HG02840 (cell line): Measurements from ENCODE around the gene AGR3.
"Not testable (repeated sequence)": the region's sequence is repeated elsewhere in the genome, so short reads cannot be mapped to it uniquely, and the experiment has no call there.

Experiments used
- ATAC-seq: cut with Tn5 transposase; IDR thresholded peaks from one replicate; pipeline ENCODE4 v1.9.1; 2021; ENCODE audit warnings: mild to moderate bottlenecking, moderate library complexity, moderate number of reproducible peaks; ENCODE audit not compliant: unreplicated experiment, low FRiP score

The AGR3 gene

DNA sequence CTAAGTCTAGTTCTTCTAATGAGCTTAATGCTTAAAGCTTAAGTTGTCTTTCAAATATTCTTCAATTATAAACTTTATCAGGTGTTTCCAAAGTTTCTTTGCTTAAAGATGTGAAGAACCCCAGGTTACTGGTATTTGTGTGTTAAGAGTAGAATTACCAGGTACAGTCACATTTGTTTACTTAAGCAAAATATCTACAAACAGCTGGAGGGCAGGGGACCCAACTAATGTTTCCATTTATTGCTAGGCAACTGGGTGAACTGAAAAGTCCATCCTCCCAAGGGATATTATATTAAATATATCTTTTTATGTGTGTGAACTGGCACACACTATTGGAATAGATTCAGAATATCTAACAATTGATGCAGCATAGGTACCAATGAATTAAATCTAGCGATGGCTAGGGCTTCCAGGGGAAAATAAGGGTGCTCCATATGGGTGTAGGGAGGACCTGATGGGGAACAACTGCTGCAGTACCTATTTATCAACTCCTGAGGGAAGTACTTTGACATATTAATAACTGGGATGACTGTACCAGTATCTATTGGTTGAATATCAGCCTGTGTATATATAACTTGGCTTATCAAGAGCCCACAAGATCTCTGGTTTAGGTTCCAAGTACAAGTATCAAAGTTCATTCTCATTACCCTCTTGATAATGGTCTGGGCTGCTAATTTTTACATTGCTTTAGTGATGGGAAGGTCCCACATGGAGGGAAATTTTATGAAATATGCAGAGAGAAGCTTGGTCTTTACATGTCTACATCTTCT, 10.3 kb upstream of the AGR3 start:
- no peak for ATAC-seq

DNA sequence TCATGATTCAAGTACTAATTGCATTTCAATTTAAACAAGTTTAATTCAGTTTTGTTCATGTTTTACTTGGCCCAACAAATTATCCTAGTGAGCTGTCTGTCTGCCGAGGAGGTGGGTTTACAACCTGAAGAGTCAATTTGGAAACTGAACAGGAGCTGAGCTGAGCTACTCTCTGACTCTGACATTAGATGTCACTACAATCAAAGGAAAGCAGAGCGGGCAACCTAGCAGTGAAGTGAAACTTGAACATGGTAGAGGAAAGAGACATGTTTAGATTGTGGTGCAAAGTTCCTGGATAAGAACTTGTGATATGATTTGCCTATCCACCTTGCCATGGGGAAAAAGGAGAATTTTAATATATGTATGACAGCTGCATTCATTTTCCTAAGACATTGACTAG, 9.6 kb upstream of the AGR3 start:
- no peak for ATAC-seq

DNA sequence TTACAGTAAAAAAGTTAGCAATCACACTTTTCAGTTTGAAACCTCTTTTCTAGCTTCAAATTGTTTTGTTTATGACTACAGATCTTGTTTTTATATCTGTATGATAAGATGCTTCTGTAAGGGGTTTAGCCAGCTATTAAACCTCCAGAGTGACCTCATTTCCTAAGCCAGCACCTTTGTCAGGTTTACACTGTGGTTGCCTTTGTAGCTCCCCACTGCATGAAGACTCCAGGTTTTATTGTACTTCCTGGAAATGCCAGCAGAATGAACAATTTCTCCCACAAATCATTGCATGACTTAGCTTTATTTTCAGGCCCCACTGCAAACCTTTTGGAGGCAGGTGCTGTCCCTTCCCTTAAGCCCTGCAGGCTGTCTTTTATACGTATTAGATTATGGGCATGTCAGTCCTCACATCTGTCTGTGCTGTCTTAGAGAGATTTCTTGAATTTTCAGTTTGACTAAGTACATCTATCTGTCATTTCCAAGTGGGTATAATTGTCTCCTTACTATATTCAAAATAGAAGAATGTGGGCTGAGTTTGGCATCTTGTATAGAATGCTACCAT, 8.2 kb upstream of the AGR3 start:
- ATAC-seq, result no peak

DNA sequence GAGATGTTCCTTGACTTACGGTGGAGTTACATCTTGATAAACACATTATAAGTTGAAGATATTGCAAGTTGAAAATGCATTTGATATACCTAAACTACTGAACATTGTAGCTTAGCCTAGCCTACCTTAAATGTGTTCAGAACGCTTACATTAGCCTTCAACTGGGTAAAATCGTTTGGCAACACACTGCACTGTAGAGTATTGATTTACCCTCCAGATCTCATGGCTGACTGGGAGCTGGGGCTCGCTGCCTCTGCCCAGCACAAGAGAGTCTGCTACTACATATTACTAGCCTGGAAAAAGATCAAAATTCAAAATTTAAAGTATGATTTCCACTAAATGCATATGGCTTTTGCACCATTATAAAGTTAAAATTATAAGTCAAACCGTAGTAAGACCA, 7.5 kb upstream of the AGR3 start:
- ATAC-seq, result no peak

- ATAC-seq, result no peak
Observed at GRCh38 chr7:16883918-16884317, 2.1 kb upstream of the AGR3 start.

DNA sequence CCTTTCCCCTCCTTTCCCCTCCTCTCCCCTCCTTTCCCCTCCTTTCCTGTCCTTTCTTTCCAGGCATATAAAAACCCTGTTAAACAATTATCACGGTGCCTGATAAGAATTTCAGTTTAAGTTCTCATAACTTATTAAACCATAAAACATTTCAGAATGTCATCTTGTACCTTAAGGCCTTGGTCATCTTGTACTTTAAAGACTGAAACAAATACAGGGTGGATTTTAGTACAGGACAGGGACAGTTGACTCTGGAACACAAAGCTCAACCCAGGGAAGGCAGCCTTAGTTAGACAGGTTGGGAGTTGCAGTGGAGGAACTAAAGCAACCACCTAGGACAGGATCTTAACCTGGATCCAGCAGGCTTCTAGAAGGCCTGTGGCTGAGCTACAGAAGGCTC, 1.2 kb downstream of the AGR3 start:
- ATAC-seq, result no peak

DNA sequence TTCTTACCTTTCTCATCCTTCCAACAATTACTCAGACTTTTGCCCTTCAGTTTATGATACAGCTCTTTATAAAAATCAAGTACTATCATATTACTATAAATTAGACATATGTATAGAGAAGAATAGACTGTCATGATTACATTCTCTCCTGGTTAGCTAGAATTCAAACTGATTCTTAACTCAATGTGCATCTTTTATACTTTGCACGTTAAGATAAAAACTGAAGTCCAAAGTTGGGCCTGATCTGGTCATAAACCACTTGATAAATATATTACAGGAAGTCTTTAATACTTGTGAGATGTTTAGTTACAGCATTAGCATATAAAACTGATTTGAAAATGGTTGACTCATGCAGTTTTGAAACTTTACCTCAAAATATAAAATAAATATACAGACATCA, 2.6 kb downstream of the AGR3 start:
- no peak for ATAC-seq

- ATAC-seq, result no peak
Observed at GRCh38 chr7:16875861-16876260, 5.9 kb downstream of the AGR3 start.

- ATAC-seq, result no peak
Observed at GRCh38 chr7:16874066-16874465, 7.7 kb downstream of the AGR3 start.

DNA sequence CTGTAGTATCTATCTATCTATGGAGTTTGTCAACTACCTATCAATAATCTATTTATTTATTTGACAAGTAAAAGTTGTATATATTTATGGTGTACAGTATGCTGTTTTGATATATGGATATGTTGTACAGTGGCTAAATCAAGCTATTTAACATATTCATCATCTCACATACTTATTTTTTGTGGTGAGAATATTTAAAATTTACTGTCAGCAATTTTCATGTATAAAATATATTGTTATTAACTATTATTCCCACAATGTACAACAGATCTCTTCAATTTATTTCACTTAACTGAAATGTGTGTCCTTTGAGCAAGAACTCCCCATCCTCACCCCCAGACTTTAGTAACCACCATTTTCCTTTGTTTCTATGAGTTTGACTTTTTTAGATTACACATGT, 14.5 kb downstream of the AGR3 start:
- no peak for ATAC-seq

DNA sequence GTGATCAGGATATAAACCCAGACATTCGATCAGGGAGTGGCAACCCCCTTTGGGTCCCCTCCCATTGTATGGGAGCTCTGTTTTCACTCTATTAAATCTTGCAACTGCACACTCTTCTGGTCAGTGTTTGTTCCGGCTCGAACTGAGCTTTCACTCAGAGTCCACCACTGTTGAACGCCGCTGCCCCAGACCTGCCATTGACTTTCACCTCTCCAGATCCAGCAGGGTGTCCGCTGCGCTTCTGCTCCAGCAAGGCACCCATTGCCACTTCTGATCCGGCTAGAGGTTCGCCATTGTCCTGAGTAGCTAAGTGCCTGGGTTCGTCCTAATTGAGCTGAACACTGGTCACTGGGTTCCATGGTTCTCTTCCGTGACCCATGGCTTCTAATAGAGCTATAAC, 28.6 kb downstream of the AGR3 start:
- not testable (repeated sequence) for ATAC-seq

GRCh38 chr7:16851829-16852228, 30.0 kb downstream of the AGR3 start:
- no peak for ATAC-seq

GRCh38 chr7:16850614-16851466, 30.9 kb downstream of the AGR3 start:
- no peak for ATAC-seq

DNA sequence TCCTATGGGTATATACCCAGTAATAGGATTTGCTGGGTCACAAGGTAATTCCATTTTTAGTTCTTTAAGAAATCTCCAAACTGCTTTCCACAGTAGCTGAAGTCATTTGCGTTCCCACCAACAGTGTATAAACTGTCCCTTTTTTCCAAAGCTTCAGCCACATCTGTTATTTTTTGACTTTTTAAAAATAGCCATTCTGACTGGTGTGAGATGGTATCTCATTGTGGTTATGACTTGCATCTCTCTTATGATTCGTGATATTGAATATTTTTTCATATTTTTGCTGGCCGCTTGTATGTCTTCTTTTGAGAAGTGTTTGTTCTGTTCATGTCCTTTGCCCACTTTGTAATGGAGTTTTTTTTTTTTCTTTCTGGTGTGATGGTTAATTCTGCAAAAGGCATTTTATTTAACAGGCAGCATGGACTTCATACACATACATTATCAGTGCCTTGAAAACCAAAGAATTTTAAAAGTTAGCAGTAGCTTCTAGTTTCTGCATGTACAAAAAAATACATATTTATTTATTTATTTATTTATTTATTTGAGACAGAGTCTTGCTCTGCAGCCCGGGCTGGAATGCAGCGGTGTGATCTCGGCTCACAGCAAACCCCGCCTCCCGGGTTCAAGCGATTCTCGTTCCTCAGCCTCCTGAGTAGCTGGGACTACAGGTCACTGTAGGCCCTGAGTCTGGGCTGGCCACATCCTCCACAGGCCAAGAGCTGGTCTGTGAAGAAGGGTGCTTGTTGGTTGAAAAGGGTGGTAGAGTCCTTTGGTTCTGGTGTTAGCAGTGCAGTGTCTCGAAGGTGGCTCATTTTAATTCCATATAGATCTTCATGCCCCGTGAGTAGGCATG, 32.3 kb downstream of the AGR3 start:
- no peak for ATAC-seq

GRCh38 chr7:16847381-16847860, 34.4 kb downstream of the AGR3 start:
- no peak for ATAC-seq

- ATAC-seq, result no peak
Observed at GRCh38 chr7:16846601-16847165, 35.1 kb downstream of the AGR3 start.

GRCh38 chr7:16845746-16846145, 36.0 kb downstream of the AGR3 start:
- ATAC-seq, result no peak

DNA sequence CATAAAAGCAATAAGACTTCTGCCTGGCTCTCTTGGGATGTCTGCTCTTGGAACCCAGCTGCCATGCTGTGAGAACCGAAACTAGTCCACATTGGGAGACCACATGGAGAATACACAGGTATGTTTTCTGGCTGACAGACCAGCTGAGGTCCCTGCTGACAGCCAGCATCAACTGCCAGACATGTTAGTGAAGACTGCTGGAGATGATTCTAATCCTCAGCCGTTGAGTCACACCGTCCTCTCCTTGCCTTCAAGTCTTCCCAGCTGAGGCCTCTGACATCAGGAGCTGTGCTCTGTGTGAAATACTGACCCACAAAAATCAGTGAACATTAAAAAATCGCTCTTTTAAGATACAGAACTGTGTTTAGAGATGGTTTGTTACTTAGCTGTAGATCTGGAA, 40.1 kb downstream of the AGR3 start:
- no peak for ATAC-seq

GRCh38 chr7:16840094-16840493, 41.7 kb downstream of the AGR3 start:
- ATAC-seq, result no peak

DNA sequence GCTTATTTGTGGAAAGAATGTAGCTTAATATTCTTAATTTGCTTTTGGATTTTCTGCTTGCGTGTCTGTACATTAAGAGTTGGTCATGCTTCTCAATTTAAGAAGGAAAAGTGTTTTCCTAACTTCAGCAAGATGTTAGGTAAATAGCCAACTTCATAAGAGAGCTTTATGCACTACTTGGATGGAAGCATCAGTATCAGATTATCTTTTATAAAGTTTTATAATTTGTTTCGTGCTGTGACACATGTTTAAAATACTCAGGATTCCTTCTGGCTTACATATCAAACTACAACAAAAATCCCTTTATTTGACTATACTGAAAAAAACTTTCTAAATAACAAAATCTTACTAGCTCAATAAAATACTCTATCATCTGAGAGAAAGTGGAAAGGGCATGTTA, 42.1 kb downstream of the AGR3 start:
- no peak for ATAC-seq
